ENCODE data around the gene THRAP3. TPM values are rescaled to one million over a fixed set of nuclear protein-coding genes. Genes with fewer than 3 reads are reported as not detected.

The THRAP3 gene
- polyA plus RNA-seq, 1 of the 3 experiments (the other 2 are of a cell fraction), result 33.7 TPM

DNA sequence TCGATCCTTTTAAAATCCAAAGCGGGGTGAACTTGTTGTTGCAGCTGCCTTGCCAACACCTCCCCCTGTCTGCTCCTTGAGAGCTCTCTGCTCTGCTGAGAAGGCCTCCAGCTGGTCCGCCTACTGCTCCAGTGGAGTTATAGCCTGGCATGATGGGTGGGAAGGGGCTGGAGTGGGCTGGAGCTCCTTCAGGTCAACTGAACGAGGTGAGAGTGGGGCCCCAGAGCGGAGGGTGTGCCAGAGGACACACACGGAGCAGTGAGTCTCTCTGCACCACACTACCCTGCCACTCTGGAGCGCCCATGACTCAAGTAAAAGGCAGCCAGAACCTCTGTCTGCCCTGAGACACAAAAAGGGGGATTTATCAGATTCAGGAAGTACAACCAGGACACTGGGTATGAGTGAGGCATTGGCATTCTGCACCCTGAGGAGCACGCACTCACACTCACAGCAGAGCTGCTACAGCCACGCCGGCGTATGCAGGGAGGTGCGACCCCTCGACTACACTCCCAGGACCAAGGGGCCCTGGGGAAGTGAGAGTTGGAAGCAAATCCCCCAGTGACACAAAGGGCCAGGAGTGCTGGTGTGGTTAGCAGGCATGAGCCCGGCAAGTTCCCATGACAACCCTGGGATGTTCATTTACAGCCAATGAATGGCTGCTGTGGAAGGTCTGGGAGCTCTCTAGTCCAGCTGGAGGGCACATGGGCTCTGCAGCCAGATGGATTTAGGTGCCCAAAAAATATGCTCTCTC, 127.2 kb downstream of the THRAP3 start (continued):
- TF ChIP-seq, protein P1, sequence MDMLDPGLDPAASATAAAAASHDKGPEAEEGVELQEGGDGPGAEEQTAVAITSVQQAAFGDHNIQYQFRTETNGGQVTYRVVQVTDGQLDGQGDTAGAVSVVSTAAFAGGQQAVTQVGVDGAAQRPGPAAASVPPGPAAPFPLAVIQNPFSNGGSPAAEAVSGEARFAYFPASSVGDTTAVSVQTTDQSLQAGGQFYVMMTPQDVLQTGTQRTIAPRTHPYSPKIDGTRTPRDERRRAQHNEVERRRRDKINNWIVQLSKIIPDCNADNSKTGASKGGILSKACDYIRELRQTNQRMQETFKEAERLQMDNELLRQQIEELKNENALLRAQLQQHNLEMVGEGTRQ (IDR thresholded peaks at IDR 0.05; ENCODE audit: borderline replicate concordance, low read depth, low read length), result no peak
- TF ChIP-seq, protein P2, sequence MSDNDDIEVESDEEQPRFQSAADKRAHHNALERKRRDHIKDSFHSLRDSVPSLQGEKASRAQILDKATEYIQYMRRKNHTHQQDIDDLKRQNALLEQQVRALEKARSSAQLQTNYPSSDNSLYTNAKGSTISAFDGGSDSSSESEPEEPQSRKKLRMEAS (IDR thresholded peaks at IDR 0.05; ENCODE audit: low read depth), result peak; percentile 92
- TF ChIP-seq MEF2A (IDR thresholded peaks at IDR 0.05; ENCODE audit: borderline replicate concordance, low read depth) (no peak), ELF1 (IDR thresholded peaks at IDR 0.05) (peak; percentile 82), MXI1 (IDR thresholded peaks at IDR 0.05; ENCODE audit: low read depth, low read length) (peak; percentile 88)
- TF ChIP-seq, protein P3, sequence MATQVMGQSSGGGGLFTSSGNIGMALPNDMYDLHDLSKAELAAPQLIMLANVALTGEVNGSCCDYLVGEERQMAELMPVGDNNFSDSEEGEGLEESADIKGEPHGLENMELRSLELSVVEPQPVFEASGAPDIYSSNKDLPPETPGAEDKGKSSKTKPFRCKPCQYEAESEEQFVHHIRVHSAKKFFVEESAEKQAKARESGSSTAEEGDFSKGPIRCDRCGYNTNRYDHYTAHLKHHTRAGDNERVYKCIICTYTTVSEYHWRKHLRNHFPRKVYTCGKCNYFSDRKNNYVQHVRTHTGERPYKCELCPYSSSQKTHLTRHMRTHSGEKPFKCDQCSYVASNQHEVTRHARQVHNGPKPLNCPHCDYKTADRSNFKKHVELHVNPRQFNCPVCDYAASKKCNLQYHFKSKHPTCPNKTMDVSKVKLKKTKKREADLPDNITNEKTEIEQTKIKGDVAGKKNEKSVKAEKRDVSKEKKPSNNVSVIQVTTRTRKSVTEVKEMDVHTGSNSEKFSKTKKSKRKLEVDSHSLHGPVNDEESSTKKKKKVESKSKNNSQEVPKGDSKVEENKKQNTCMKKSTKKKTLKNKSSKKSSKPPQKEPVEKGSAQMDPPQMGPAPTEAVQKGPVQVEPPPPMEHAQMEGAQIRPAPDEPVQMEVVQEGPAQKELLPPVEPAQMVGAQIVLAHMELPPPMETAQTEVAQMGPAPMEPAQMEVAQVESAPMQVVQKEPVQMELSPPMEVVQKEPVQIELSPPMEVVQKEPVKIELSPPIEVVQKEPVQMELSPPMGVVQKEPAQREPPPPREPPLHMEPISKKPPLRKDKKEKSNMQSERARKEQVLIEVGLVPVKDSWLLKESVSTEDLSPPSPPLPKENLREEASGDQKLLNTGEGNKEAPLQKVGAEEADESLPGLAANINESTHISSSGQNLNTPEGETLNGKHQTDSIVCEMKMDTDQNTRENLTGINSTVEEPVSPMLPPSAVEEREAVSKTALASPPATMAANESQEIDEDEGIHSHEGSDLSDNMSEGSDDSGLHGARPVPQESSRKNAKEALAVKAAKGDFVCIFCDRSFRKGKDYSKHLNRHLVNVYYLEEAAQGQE (IDR thresholded peaks at IDR 0.05; ENCODE audit: low read depth, low read length), result peak; percentile 64

DNA sequence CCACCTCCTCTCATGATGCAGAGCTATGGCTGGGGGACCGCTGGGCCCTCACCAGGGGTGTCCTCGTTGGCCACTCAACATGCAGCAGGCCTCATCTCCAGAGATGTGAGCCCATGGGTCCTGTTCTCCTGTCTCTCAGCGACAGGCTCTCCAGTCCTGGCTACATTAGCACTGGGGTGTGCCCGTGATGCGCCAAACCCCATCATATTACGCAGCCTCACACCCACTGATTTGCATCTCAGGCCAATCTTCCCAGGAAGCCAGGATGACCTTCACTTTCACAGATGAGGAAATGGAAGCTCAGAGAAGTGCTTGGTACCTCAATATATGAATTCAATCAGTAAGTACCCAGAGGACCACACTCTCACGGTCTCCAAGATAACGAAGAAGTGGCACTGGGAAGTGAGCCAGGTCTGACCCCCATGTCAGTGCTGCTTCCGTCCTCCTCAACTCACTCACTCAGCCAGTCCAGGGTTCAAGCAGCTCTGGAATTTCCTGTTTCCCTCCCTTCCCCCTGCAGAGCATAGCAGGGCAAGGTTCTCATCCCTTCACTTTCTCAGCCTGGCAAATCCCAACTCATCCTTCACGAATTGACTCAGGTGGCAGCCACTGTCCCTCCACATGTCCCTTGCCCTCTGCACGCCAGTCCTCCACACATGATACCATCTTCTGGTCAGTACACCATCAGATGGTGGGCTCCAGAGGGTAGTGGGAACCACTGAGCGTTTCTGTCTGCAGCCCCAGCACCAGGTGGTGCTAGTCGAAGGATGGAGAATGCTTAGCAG, 128.1 kb downstream of the THRAP3 start:
- no peaks in the 10 kb centered on the region for H3K9me3 ChIP-seq
- DNase-seq, result no peak
- H3K4me2 ChIP-seq, result peak overlapping the region; percentile 80
- no peaks in the 10 kb centered on the region for H4K20me1 ChIP-seq (ENCODE audit: insufficient read depth)
- peak overlapping the region; percentile 86 for H3K9ac ChIP-seq
- CTCF ChIA-PET, result interaction anchor here (0.5 to 7.4 kb wide), 7 partner anchors 9 to 495 kb away, joined by 3 to 86 read pairs (median 5); no protein-coding TSS in a partner anchor
- peaks cover 34 to 45% of the 10 kb centered on the region in 2 experiments for H3K36me3 ChIP-seq (replicated peaks in 1 of 2; ENCODE audit: control insufficient read depth in 1 of 2, insufficient read depth in 2 of 2, low read length in 1 of 2)
- no peaks in the 10 kb centered on the region for H3K27me3 ChIP-seq (ENCODE audit: insufficient read depth)
- H3K27ac ChIP-seq (ENCODE audit: low read depth in 2 of 2, low read length in 1 of 2), result peak overlapping the region; percentile 96 to 100
- POLR2A ChIA-PET, result interaction anchor here (0.8 to 2.0 kb wide), 4 partner anchors 8 to 34 kb away, joined by 3 to 10 read pairs (median 4); no protein-coding TSS in a partner anchor
- H3K4me3 ChIP-seq (ENCODE audit: low read depth in 2 of 2, low read length in 1 of 2), result peak overlapping the region in 1 of 2 experiments; percentile 22; a peak in 1 of 4 replicates
- H3F3A ChIP-seq (replicated peaks; ENCODE audit: insufficient read depth), result peaks cover 47% of the 10 kb centered on the region
- H3K4me1 ChIP-seq (ENCODE audit: control insufficient read depth in 1 of 2, insufficient read depth in 2 of 2, low read depth in 1 of 2, low read length in 1 of 2), result peaks cover 32 to 50% of the 10 kb centered on the region in 2 experiments
- WGBS (ENCODE audit: low lambda C conversion rate), result 51% methylated on average over 9 of the region's 13 CpGs
- no peaks in the 10 kb centered on the region for H3K9me2 ChIP-seq
- H2AFZ ChIP-seq (ENCODE audit: low read depth), result no peak overlapping the region
- peaks cover 15% of the 10 kb centered on the region for H3K79me2 ChIP-seq (ENCODE audit: insufficient read depth)
- TF ChIP-seq, protein P4, sequence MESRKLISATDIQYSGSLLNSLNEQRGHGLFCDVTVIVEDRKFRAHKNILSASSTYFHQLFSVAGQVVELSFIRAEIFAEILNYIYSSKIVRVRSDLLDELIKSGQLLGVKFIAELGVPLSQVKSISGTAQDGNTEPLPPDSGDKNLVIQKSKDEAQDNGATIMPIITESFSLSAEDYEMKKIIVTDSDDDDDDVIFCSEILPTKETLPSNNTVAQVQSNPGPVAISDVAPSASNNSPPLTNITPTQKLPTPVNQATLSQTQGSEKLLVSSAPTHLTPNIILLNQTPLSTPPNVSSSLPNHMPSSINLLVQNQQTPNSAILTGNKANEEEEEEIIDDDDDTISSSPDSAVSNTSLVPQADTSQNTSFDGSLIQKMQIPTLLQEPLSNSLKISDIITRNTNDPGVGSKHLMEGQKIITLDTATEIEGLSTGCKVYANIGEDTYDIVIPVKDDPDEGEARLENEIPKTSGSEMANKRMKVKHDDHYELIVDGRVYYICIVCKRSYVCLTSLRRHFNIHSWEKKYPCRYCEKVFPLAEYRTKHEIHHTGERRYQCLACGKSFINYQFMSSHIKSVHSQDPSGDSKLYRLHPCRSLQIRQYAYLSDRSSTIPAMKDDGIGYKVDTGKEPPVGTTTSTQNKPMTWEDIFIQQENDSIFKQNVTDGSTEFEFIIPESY (IDR thresholded peaks at IDR 0.05; ENCODE audit: borderline replicate concordance, low read depth), result 0 out of 2 replicates have a peak, but pooled peaks have one; percentile 24
- TF ChIP-seq MEF2A (IDR thresholded peaks at IDR 0.05; ENCODE audit: borderline replicate concordance, low read depth), result no peak
- TF ChIP-seq TEAD4 (IDR thresholded peaks at IDR 0.05; ENCODE audit: borderline replicate concordance, insufficient read depth), result peak; percentile 77
- TF ChIP-seq TAF1 (IDR thresholded peaks at IDR 0.05; ENCODE audit: borderline replicate concordance, low read depth, low read length), result no peak
- TF ChIP-seq, protein P5, sequence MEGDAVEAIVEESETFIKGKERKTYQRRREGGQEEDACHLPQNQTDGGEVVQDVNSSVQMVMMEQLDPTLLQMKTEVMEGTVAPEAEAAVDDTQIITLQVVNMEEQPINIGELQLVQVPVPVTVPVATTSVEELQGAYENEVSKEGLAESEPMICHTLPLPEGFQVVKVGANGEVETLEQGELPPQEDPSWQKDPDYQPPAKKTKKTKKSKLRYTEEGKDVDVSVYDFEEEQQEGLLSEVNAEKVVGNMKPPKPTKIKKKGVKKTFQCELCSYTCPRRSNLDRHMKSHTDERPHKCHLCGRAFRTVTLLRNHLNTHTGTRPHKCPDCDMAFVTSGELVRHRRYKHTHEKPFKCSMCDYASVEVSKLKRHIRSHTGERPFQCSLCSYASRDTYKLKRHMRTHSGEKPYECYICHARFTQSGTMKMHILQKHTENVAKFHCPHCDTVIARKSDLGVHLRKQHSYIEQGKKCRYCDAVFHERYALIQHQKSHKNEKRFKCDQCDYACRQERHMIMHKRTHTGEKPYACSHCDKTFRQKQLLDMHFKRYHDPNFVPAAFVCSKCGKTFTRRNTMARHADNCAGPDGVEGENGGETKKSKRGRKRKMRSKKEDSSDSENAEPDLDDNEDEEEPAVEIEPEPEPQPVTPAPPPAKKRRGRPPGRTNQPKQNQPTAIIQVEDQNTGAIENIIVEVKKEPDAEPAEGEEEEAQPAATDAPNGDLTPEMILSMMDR (IDR thresholded peaks at IDR 0.05), result peak; percentile 38
- TF ChIP-seq EP300 (IDR thresholded peaks at IDR 0.05; ENCODE audit: borderline replicate concordance in 1 of 2, low read depth in 1 of 2, low read length in 1 of 2), result peak in 1 of 2 experiments; percentile 83; a peak in 1 of 4 replicates
- no peak for TF ChIP-seq EZH2phosphoT487 (IDR thresholded peaks at IDR 0.05; ENCODE audit: borderline replicate concordance, low read depth)
- TF ChIP-seq, protein P6, sequence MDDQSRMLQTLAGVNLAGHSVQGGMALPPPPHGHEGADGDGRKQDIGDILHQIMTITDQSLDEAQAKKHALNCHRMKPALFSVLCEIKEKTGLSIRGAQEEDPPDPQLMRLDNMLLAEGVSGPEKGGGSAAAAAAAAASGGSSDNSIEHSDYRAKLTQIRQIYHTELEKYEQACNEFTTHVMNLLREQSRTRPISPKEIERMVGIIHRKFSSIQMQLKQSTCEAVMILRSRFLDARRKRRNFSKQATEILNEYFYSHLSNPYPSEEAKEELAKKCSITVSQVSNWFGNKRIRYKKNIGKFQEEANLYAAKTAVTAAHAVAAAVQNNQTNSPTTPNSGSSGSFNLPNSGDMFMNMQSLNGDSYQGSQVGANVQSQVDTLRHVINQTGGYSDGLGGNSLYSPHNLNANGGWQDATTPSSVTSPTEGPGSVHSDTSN (IDR thresholded peaks at IDR 0.05), result peak; percentile 60; the same call in 1 of the 2 replicates
- peak; percentile 92 for TF ChIP-seq RXRA (IDR thresholded peaks at IDR 0.05; ENCODE audit: borderline replicate concordance, low read depth)
- TF ChIP-seq, protein P2 (IDR thresholded peaks at IDR 0.05; ENCODE audit: low read depth), result peak; percentile 25
- peak; percentile 77 for TF ChIP-seq TCF12 (IDR thresholded peaks at IDR 0.05)
- peak; percentile 37; the same call in 1 of the 2 replicates for TF ChIP-seq JUND (IDR thresholded peaks at IDR 0.05)
